Uterus (tissue), 2 donors: Measurements from ENCODE around the gene FSTL5.

ENCODE experiments used
- CTCF ChIP-seq, 4 experiments: fragments of 200-600 bp in 2 of 4; fragments of 450-650 bp in 2 of 4; sonication (generic) in 2 of 4; IDR thresholded peaks; one replicate each; pipeline ENCODE4 v1.5.1; 2016 to 2019; ENCODE audit warnings: antibody characterized with exemption in 4 of 4, mild to moderate bottlenecking in 2 of 4, moderate library complexity in 1 of 4
- POLR2A ChIP-seq, 2 donors: fragments of 450-650 bp; IDR thresholded peaks; one replicate each; pipeline ENCODE4 v1.6.1; 2016; ENCODE audit warnings: antibody characterized with exemption in 2 of 2, mild to moderate bottlenecking in 1 of 2, moderate library complexity in 1 of 2

GRCh38 chr4:161656594-161656993, 507.2 kb downstream of the FSTL5 start:
- TF ChIP-seq CTCF (IDR thresholded peaks at IDR 0.05) (no peak), POLR2A (IDR thresholded peaks at IDR 0.05) (no peak)
